ENCODE measurements around the gene BRCA2. TPM values are rescaled to one million over a fixed set of nuclear protein-coding genes. Genes with fewer than 3 reads are reported as not detected.

BRCA2 gene
- total and polyA plus RNA-seq, 2 experiments from 2014 or later = 3.3 to 5.2 TPM

GRCh38 chr13:32284927-32285632 lies 30.2 kb upstream of the BRCA2 start:
- Histone ChIP-seq H3K27ac (peak overlapping the region; percentile 59), H3K4me1 (ENCODE audit: low read depth) (peaks cover 19% of the 10 kb centered on the region), H3K4me3 (no peak overlapping the region), H3K27me3 (no peaks in the 10 kb centered on the region), H3K36me3 (no peaks in the 10 kb centered on the region), H3K9me3 (ENCODE audit: low read depth) (no peaks in the 10 kb centered on the region)
- TF ChIP-seq, protein P1, sequence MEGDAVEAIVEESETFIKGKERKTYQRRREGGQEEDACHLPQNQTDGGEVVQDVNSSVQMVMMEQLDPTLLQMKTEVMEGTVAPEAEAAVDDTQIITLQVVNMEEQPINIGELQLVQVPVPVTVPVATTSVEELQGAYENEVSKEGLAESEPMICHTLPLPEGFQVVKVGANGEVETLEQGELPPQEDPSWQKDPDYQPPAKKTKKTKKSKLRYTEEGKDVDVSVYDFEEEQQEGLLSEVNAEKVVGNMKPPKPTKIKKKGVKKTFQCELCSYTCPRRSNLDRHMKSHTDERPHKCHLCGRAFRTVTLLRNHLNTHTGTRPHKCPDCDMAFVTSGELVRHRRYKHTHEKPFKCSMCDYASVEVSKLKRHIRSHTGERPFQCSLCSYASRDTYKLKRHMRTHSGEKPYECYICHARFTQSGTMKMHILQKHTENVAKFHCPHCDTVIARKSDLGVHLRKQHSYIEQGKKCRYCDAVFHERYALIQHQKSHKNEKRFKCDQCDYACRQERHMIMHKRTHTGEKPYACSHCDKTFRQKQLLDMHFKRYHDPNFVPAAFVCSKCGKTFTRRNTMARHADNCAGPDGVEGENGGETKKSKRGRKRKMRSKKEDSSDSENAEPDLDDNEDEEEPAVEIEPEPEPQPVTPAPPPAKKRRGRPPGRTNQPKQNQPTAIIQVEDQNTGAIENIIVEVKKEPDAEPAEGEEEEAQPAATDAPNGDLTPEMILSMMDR (IDR thresholded peaks at IDR 0.05; ENCODE audit: low read depth, low read length) = no peak
- DNase-seq (ENCODE audit: low read depth in 1 of 2, low spot score in 1 of 2) = peak; percentile 73 to 89

DNA sequence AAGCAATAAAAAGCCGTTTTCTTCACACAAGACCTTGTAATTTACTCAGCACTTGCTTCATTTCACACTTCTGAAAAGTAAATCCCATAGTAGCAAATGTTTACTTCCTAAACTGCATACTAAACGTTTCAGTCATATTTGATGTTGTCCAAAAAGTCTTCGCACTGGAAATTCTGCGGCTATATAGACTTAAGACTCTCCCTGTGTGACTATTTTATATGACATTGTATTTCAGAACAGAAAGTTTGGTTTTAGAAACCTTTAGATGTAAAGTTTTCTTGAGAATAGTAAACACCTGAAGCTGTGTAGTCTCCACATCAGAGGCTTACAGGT lies 29.7 kb upstream of the BRCA2 start:
- Histone ChIP-seq H3K27me3 (no peaks in the 10 kb centered on the region), H3K36me3 (no peaks in the 10 kb centered on the region), H3K4me3 (no peak overlapping the region), H3K9me3 (ENCODE audit: low read depth) (no peaks in the 10 kb centered on the region), H3K27ac (peak overlapping the region; percentile 59), H3K4me1 (ENCODE audit: low read depth) (peaks cover 19% of the 10 kb centered on the region)
- TF ChIP-seq, protein P1 (IDR thresholded peaks at IDR 0.05; ENCODE audit: low read depth, low read length) = no peak
- DNase-seq (ENCODE audit: low read depth in 1 of 2, low spot score in 1 of 2) = no peak

- no peak for DNase-seq (ENCODE audit: low read depth in 1 of 2, low spot score in 1 of 2)
- Histone ChIP-seq H3K4me3 (no peak overlapping the region), H3K27ac (no peak overlapping the region), H3K27me3 (peaks cover 4% of the 10 kb centered on the region), H3K4me1 (ENCODE audit: low read depth) (no peaks in the 10 kb centered on the region), H3K9me3 (ENCODE audit: low read depth) (no peaks in the 10 kb centered on the region), H3K36me3 (no peaks in the 10 kb centered on the region)
- TF ChIP-seq, protein P1 (IDR thresholded peaks at IDR 0.05; ENCODE audit: low read depth, low read length) = no peak
These were observed 18.1 kb upstream of the BRCA2 start for GRCh38 chr13:32297206-32297605.

DNA sequence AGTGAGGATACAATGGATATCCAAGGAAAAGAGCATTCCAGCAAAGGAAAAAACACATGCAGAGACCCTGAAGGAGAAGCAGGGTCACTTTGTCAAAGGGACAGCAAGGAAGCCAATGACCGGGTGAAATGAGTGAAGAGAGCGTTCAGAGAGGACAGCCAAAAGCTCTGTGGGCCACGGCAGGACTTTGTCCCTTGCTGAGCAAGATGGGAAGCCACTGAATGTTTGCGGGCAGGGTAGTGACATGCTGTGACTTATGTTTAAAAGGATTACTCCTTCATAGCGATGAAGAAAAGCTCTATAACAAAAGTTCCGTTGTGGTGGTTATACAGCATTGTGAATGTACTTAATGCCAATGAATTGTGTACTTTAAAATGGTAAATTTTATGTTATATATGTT lies 16.6 kb upstream of the BRCA2 start:
- Histone ChIP-seq H3K4me3 (no peak overlapping the region), H3K27ac (no peak overlapping the region), H3K4me1 (ENCODE audit: low read depth) (no peaks in the 10 kb centered on the region), H3K36me3 (no peaks in the 10 kb centered on the region), H3K27me3 (peaks cover 4% of the 10 kb centered on the region), H3K9me3 (ENCODE audit: low read depth) (no peaks in the 10 kb centered on the region)
- DNase-seq (ENCODE audit: low read depth in 1 of 2, low spot score in 1 of 2) = no peak
- TF ChIP-seq, protein P1 (IDR thresholded peaks at IDR 0.05; ENCODE audit: low read depth, low read length) = no peak

DNA sequence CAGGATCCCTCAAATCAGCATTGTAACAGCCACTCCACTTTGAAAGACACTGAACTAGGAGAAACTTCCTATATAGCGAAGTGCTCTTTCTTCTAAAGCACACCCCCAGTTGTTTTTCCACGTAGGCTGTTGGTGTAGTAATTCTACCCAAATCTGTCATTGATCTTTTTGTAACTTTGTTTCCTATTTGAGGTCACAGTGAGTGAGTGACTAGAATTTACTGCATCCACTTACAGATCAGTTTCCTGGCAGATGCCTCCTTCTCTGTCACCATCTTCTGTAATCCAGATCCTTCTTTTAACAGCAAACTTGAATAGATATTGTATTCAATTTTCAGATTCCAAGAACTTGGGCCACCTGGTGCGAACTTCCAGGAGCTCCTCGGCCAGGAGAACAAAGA lies 15.4 kb upstream of the BRCA2 start:
- Histone ChIP-seq H3K36me3 (no peaks in the 10 kb centered on the region), H3K27ac (no peak overlapping the region), H3K4me1 (ENCODE audit: low read depth) (no peaks in the 10 kb centered on the region), H3K4me3 (no peak overlapping the region), H3K27me3 (peaks cover 4% of the 10 kb centered on the region), H3K9me3 (ENCODE audit: low read depth) (no peaks in the 10 kb centered on the region)
- TF ChIP-seq, protein P1 (IDR thresholded peaks at IDR 0.05; ENCODE audit: low read depth, low read length) = no peak
- DNase-seq (ENCODE audit: low read depth in 1 of 2, low spot score in 1 of 2) = no peak

Measured in cardiac muscle cell (in vitro differentiated cells and primary cell).